ENCODE results near the gene CNPY4.

Gene CNPY4

GRCh38 chr7:100091411-100092181 lies 27.8 kb upstream of the CNPY4 start:
- no peak for DNase-seq (ENCODE audit: low read depth, low spot score)

GRCh38 chr7:100093054-100093453 lies 26.4 kb upstream of the CNPY4 start:
- DNase-seq (ENCODE audit: low read depth, low spot score): no peak

- DNase-seq (ENCODE audit: low read depth, low spot score): no peak
Observed at GRCh38 chr7:100093498-100093897, 25.9 kb upstream of the CNPY4 start.

- no peak for DNase-seq (ENCODE audit: low read depth, low spot score)
Observed at GRCh38 chr7:100093925-100094486, 25.4 kb upstream of the CNPY4 start.

- DNase-seq (ENCODE audit: low read depth, low spot score): no peak
Observed at GRCh38 chr7:100095289-100095688, 24.1 kb upstream of the CNPY4 start.

GRCh38 chr7:100095704-100096103 lies 23.7 kb upstream of the CNPY4 start:
- DNase-seq (ENCODE audit: low read depth, low spot score): no peak

- DNase-seq (ENCODE audit: low read depth, low spot score): no peak
Observed at GRCh38 chr7:100098913-100099312, 20.5 kb upstream of the CNPY4 start.

GRCh38 chr7:100099452-100099851 lies 20.0 kb upstream of the CNPY4 start:
- DNase-seq (ENCODE audit: low read depth, low spot score): no peak

- no peak for DNase-seq (ENCODE audit: low read depth, low spot score)
Observed at GRCh38 chr7:100100420-100101015, 18.9 kb upstream of the CNPY4 start.

- peak; percentile 84 for DNase-seq (ENCODE audit: low read depth, low spot score)
Observed at GRCh38 chr7:100101016-100101862, 18.2 kb upstream of the CNPY4 start, which contains the start of the genes AP4M1 and MCM7. TSS of gene AP4M1 (plus strand) at chr7:100101643. CDS start at chr7:100101715, 72 bp downstream. TSS of gene MCM7 (minus strand) at chr7:100101397. CDS start at chr7:100101294, 103 bp downstream.

GRCh38 chr7:100102950-100103840 lies 16.2 kb upstream of the CNPY4 start:
- DNase-seq (ENCODE audit: low read depth, low spot score): no peak

- DNase-seq (ENCODE audit: low read depth, low spot score): no peak
Observed at GRCh38 chr7:100105534-100105933, 13.9 kb upstream of the CNPY4 start.

- no peak for DNase-seq (ENCODE audit: low read depth, low spot score)
Observed at GRCh38 chr7:100106633-100107032, 12.8 kb upstream of the CNPY4 start.

GRCh38 chr7:100107125-100107737 lies 12.2 kb upstream of the CNPY4 start:
- no peak for DNase-seq (ENCODE audit: low read depth, low spot score)

- DNase-seq (ENCODE audit: low read depth, low spot score): no peak
Observed at GRCh38 chr7:100107890-100108289, 11.5 kb upstream of the CNPY4 start.

- no peak for DNase-seq (ENCODE audit: low read depth, low spot score)
Observed at GRCh38 chr7:100109521-100110163, 9.8 kb upstream of the CNPY4 start.

GRCh38 chr7:100111156-100111555 lies 8.3 kb upstream of the CNPY4 start:
- no peak for DNase-seq (ENCODE audit: low read depth, low spot score)

- no peak for DNase-seq (ENCODE audit: low read depth, low spot score)
Observed at GRCh38 chr7:100111914-100112313, 7.5 kb upstream of the CNPY4 start.

- no peak for DNase-seq (ENCODE audit: low read depth, low spot score)
Observed at GRCh38 chr7:100115026-100115425, 4.4 kb upstream of the CNPY4 start.
